CD4-positive, alpha-beta T cell treated with Interleukin-6 at 100 ng/mL for 8 hours (primary cell): Measurements from ENCODE around the gene CAPN3.
"Not testable (repeated sequence)": the region's sequence is repeated elsewhere in the genome, so short reads cannot be mapped to it uniquely, and the experiment has no call there.

Experiments
- DNase-seq: peaks from one replicate; pipeline ENCODE4 v3.0.0-alpha.2; 2020; ENCODE audit warnings: mixed read lengths, low spot score

CAPN3 gene

GRCh38 chr15:42359249-42359648 is at the start of gene CAPN3:
CAPN3 (plus strand) TSS chr15:42359501; CDS start chr15:42359806, 305 bp downstream.
- DNase-seq = no peak

- no peak for DNase-seq
These were observed 45.8 kb upstream of the CAPN3 start for GRCh38 chr15:42313463-42313862.

GRCh38 chr15:42314818-42315217 is 44.5 kb upstream of the CAPN3 start:
- DNase-seq = no peak

- no peak for DNase-seq
These were observed 43.8 kb upstream of the CAPN3 start for GRCh38 chr15:42315521-42315920.

- DNase-seq = not testable (repeated sequence)
These were observed 43.0 kb upstream of the CAPN3 start for GRCh38 chr15:42316282-42316805.

GRCh38 chr15:42319206-42319605 is 40.1 kb upstream of the CAPN3 start:
- DNase-seq = no peak

- no peak for DNase-seq
These were observed 35.0 kb upstream of the CAPN3 start for GRCh38 chr15:42324308-42324707.

- no peak for DNase-seq
These were observed 30.1 kb upstream of the CAPN3 start for GRCh38 chr15:42329161-42329560.

- no peak for DNase-seq
These were observed 29.3 kb upstream of the CAPN3 start for GRCh38 chr15:42329992-42330391.

- DNase-seq = no peak
These were observed 28.1 kb upstream of the CAPN3 start for GRCh38 chr15:42331235-42331634.

- DNase-seq = no peak
These were observed 27.0 kb upstream of the CAPN3 start for GRCh38 chr15:42332331-42332730.

- no peak for DNase-seq
These were observed 24.2 kb upstream of the CAPN3 start for GRCh38 chr15:42335074-42335473.

GRCh38 chr15:42336650-42337049 is 22.7 kb upstream of the CAPN3 start:
- not testable (repeated sequence) for DNase-seq

- DNase-seq = not testable (repeated sequence)
These were observed 22.2 kb upstream of the CAPN3 start for GRCh38 chr15:42337104-42337503.

GRCh38 chr15:42338500-42338899 is 20.8 kb upstream of the CAPN3 start:
- DNase-seq = no peak

GRCh38 chr15:42343596-42344232 is 15.6 kb upstream of the CAPN3 start:
- no peak for DNase-seq

GRCh38 chr15:42344763-42345162 is 14.5 kb upstream of the CAPN3 start:
- no peak for DNase-seq

GRCh38 chr15:42345504-42345903 is 13.8 kb upstream of the CAPN3 start:
- DNase-seq = no peak

- DNase-seq = no peak
These were observed 11.2 kb upstream of the CAPN3 start for GRCh38 chr15:42348083-42348482.

- DNase-seq = no peak
These were observed 10.1 kb upstream of the CAPN3 start for GRCh38 chr15:42349186-42349585.

- no peak for DNase-seq
These were observed 6.9 kb upstream of the CAPN3 start for GRCh38 chr15:42352401-42352800.

GRCh38 chr15:42353061-42353460 is 6.2 kb upstream of the CAPN3 start:
- DNase-seq = no peak

- DNase-seq = no peak
These were observed 4.5 kb upstream of the CAPN3 start for GRCh38 chr15:42354824-42355223.

- DNase-seq = no peak
These were observed 4.0 kb upstream of the CAPN3 start for GRCh38 chr15:42355291-42355690.
